Sigmoid colon (tissue), 4 donors: ENCODE data around the gene GUCA1A.

Source experiments
- EP300 ChIP-seq, 4 donors: sonication (generic); formaldehyde crosslinking; IDR thresholded peaks; one replicate each; pipeline ENCODE4 v1.6.1; 2017; ENCODE audit warnings: antibody characterized with exemption in 4 of 4
- POLR2A ChIP-seq, 2 donors: fragments of 450-650 bp; IDR thresholded peaks; one replicate each; pipeline ENCODE4 v1.6.1; 2016; ENCODE audit warnings: antibody characterized with exemption in 2 of 2, mild to moderate bottlenecking in 2 of 2, moderate library complexity in 2 of 2
- POLR2AphosphoS5 ChIP-seq, 4 donors: sonication (generic); formaldehyde crosslinking; IDR thresholded peaks; one replicate each; pipeline ENCODE4 v1.6.1; 2017; ENCODE audit warnings: antibody characterized with exemption in 4 of 4
- TF ChIP-seq, protein P1 (sequence below), 4 experiments: fragments of 450-650 bp in 3 of 4; fragments of 200-600 bp in 1 of 4; IDR thresholded peaks; one replicate each; pipeline ENCODE4 v1.5.1; 2016 to 2019; ENCODE audit warnings: antibody characterized with exemption in 4 of 4, mild to moderate bottlenecking in 3 of 4, moderate library complexity in 2 of 4

- TF ChIP-seq, protein P1, sequence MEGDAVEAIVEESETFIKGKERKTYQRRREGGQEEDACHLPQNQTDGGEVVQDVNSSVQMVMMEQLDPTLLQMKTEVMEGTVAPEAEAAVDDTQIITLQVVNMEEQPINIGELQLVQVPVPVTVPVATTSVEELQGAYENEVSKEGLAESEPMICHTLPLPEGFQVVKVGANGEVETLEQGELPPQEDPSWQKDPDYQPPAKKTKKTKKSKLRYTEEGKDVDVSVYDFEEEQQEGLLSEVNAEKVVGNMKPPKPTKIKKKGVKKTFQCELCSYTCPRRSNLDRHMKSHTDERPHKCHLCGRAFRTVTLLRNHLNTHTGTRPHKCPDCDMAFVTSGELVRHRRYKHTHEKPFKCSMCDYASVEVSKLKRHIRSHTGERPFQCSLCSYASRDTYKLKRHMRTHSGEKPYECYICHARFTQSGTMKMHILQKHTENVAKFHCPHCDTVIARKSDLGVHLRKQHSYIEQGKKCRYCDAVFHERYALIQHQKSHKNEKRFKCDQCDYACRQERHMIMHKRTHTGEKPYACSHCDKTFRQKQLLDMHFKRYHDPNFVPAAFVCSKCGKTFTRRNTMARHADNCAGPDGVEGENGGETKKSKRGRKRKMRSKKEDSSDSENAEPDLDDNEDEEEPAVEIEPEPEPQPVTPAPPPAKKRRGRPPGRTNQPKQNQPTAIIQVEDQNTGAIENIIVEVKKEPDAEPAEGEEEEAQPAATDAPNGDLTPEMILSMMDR (IDR thresholded peaks at IDR 0.05), result no peak
- TF ChIP-seq POLR2A (IDR thresholded peaks at IDR 0.05) (no peak), POLR2AphosphoS5 (IDR thresholded peaks at IDR 0.05) (no peak), EP300 (IDR thresholded peaks at IDR 0.05) (no peak)
These were observed 9.2 kb upstream of the GUCA1A start for GRCh38 chr6:42163981-42164380.
